IMR-90 (cell line): ENCODE results near the gene GCC1. TPM values are rescaled to one million over a fixed set of nuclear protein-coding genes. Genes with fewer than 3 reads are reported as not detected.

ENCODE experiments used
- ATAC-seq: fragments of 200-7000 bp; cut with Tn5 transposase; 2 replicates; pipeline ENCODE4 v1.9.1; 2020; ENCODE audit warnings: low read depth, mild to moderate bottlenecking, moderate library complexity
- BruUV-seq: library from RNA; stranded (reverse); fragments of 400-500 nt; replicated peaks from 2 replicates; lab custom pipeline; 2021; lab: Mats Ljungman, UMichigan
- CTCF ChIA-PET: fragments of 300-600 bp; formaldehyde crosslinking; extraction: SDS; loops from one replicate; lab custom pipeline; 2021; ENCODE audit warnings: antibody characterized with exemption; lab: Yijun Ruan, JAX
- POLR2A ChIA-PET: fragments of 300-600 bp; sonication (Branson Sonifier 250); formaldehyde crosslinking; loops from one replicate; lab custom pipeline; 2022; ENCODE audit warnings: antibody characterized with exemption; ENCODE audit not compliant: unreplicated experiment; lab: Charles Lee
- DNase-seq: peaks from one replicate; pipeline ENCODE4 v3.0.0; 2013
- H2AFZ ChIP-seq: replicated peaks from 2 replicates; pipeline ENCODE3; 2013; ENCODE audit warnings: low read length, mild to moderate bottlenecking; ENCODE audit not compliant: poor library complexity
- H2AK5ac ChIP-seq: 2 replicates; pipeline ENCODE4 v1.6.1; 2013; ENCODE audit warnings: low read depth, low read length, inconsistent platforms
- H2AK9ac ChIP-seq: replicated peaks from 2 replicates; pipeline ENCODE3; 2013; ENCODE audit warnings: mild to moderate bottlenecking, low read depth, low read length, moderate library complexity; ENCODE audit not compliant: poor library complexity
- H2BK120ac ChIP-seq: 2 replicates; pipeline ENCODE4 v1.6.1; 2013; ENCODE audit warnings: low read depth, low read length, inconsistent platforms
- H2BK15ac ChIP-seq: 3 replicates; pipeline ENCODE4 v1.6.1; 2013; ENCODE audit warnings: low read depth, low read length, inconsistent platforms
- H2BK20ac ChIP-seq: 2 replicates; pipeline ENCODE4 v1.6.1; 2013; ENCODE audit warnings: low read depth, mild to moderate bottlenecking, inconsistent platforms, low read length, moderate library complexity
- H2BK5ac ChIP-seq: 2 replicates; pipeline ENCODE4 v1.6.1; 2013; ENCODE audit warnings: mild to moderate bottlenecking, low read depth, low read length, inconsistent platforms; ENCODE audit not compliant: poor library complexity, severe bottlenecking
- H3K14ac ChIP-seq: replicated peaks from 2 replicates; pipeline ENCODE4 v1.6.1; 2013; ENCODE audit warnings: low read depth, low read length, inconsistent platforms
- H3K18ac ChIP-seq: 2 replicates; pipeline ENCODE4 v1.6.1; 2013; ENCODE audit warnings: low read depth, low read length, control low read depth
- H3K23ac ChIP-seq: 2 replicates; pipeline ENCODE4 v1.6.1; 2013; ENCODE audit warnings: low read depth, low read length, inconsistent platforms
- H3K27ac ChIP-seq: 2 replicates; pipeline ENCODE4 v1.5.1; 2013; ENCODE audit warnings: mild to moderate bottlenecking, control low read depth, low read length; ENCODE audit not compliant: insufficient read depth
- H3K27me3 ChIP-seq: 2 replicates; pipeline ENCODE4 v1.6.1; 2013; ENCODE audit warnings: low read length; ENCODE audit not compliant: control insufficient read depth, insufficient read depth
- H3K36me3 ChIP-seq: 2 replicates; pipeline ENCODE4 v1.6.1; 2013; ENCODE audit warnings: low read length, mixed read lengths; ENCODE audit not compliant: control insufficient read depth, insufficient read depth
- H3K4ac ChIP-seq: 2 replicates; pipeline ENCODE4 v1.6.1; 2013; ENCODE audit warnings: low read depth, low read length, inconsistent platforms
- H3K4me1 ChIP-seq: 2 replicates; pipeline ENCODE4 v1.6.1; 2013; ENCODE audit warnings: low read length, mixed read lengths; ENCODE audit not compliant: control insufficient read depth, insufficient read depth
- H3K4me2 ChIP-seq: 2 replicates; pipeline ENCODE4 v1.6.1; 2013; ENCODE audit warnings: low read depth, mild to moderate bottlenecking, control low read depth, low read length, moderate library complexity
- H3K4me3 ChIP-seq: 2 replicates; pipeline ENCODE4 v1.5.1; 2013; ENCODE audit warnings: low read depth, mild to moderate bottlenecking, control low read depth, low read length, moderate library complexity; ENCODE audit not compliant: insufficient read depth
- H3K56ac ChIP-seq: 2 replicates; pipeline ENCODE4 v1.6.1; 2013; ENCODE audit warnings: low read length, inconsistent platforms; ENCODE audit not compliant: insufficient read depth; ENCODE audit errors: extremely low read depth
- H3K79me1 ChIP-seq, 2 experiments: 2 replicates each; pipeline ENCODE4 v1.6.1; 2013; ENCODE audit warnings: low read length in 2 of 2, inconsistent platforms in 1 of 2, low read depth in 1 of 2
- H3K9ac ChIP-seq: 2 replicates; pipeline ENCODE4 v1.6.1; 2013; ENCODE audit warnings: low read depth, low read length, control low read depth
- H3K9me1 ChIP-seq: 2 replicates; pipeline ENCODE4 v1.6.1; 2013; ENCODE audit warnings: low read length, inconsistent platforms; ENCODE audit not compliant: insufficient read depth
- H3K9me3 ChIP-seq: 2 replicates; pipeline ENCODE4 v1.6.1; 2013; ENCODE audit warnings: low read length; ENCODE audit not compliant: control insufficient read depth, insufficient read depth
- H4K20me1 ChIP-seq: 2 replicates; pipeline ENCODE4 v1.6.1; 2013; ENCODE audit warnings: low read length, inconsistent platforms; ENCODE audit not compliant: insufficient read depth
- H4K5ac ChIP-seq: 2 replicates; pipeline ENCODE4 v1.6.1; 2013; ENCODE audit warnings: mild to moderate bottlenecking, low read depth, low read length, control low read depth
- H4K8ac ChIP-seq, 2 experiments: 2 replicates each; pipeline ENCODE4 v1.6.1; 2013; ENCODE audit warnings: low read depth in 2 of 2, low read length in 2 of 2, control low read depth in 1 of 2, inconsistent platforms in 1 of 2
- H4K91ac ChIP-seq: 2 replicates; pipeline ENCODE4 v1.6.1; 2013; ENCODE audit warnings: low read depth, low read length, inconsistent platforms; ENCODE audit not compliant: insufficient read depth
- FOS ChIP-seq: fragments of 150-350 bp; IDR thresholded peaks from 2 replicates; pipeline ENCODE4 v1.6.1; 2016; ENCODE audit warnings: low read depth, low read length
- MXI1 ChIP-seq: IDR thresholded peaks from 2 replicates; pipeline ENCODE4 v1.6.1; 2012; ENCODE audit warnings: low read depth, mild to moderate bottlenecking, low read length, moderate library complexity, borderline replicate concordance
- POLR2A ChIP-seq: IDR thresholded peaks from 2 replicates; pipeline ENCODE4 v1.6.1; 2012; ENCODE audit warnings: mild to moderate bottlenecking, low read depth, low read length
- RCOR1 ChIP-seq: IDR thresholded peaks from 2 replicates; pipeline ENCODE4 v1.6.1; 2012; ENCODE audit warnings: mild to moderate bottlenecking, low read length, improper control_type of control experiment; ENCODE audit not compliant: insufficient replicate concordance
- RFX5 ChIP-seq: IDR thresholded peaks from 2 replicates; pipeline ENCODE4 v1.8.0; 2012; ENCODE audit warnings: low read depth, mild to moderate bottlenecking, low read length, moderate library complexity
- WGBS, 2 experiments: methylation state at CpG; one replicate each; pipeline versions ENCODE4 v1.1.5 to v1.1.7; 2013; ENCODE audit warnings: missing lambda C conversion rate in 2 of 2; ENCODE audit not compliant: insufficient read length in 1 of 2; ENCODE audit errors: extremely low coverage in 2 of 2; 5-methylcytosine and 5-hydroxymethylcytosine counted together
- dilution Hi-C: fragments of 300-500 bp; cut with HindIII; formaldehyde crosslinking; loops from one replicate; pipeline ENCODE4 v1.14.3; 2018; ENCODE audit warnings: low sequenced_read_pairs; ENCODE audit not compliant: unreplicated experiment
- in situ Hi-C: fragments of 300-500 bp; cut with MboI; formaldehyde crosslinking; loops from 3 replicates; pipeline ENCODE4 v1.14.3; 2019; ENCODE audit warnings: low sequenced_read_pairs, inconsistent platforms, mixed read lengths
- intact Hi-C: fragments of 100-400 bp; cut with micrococcal nuclease; formaldehyde crosslinking; loops from 2 replicates; pipeline ENCODE4 v1.10.0; 2022
- polyA plus RNA-seq, 3 experiments: library from polyadenylated mRNA; depleted of rRNA; stranded (reverse); fragments of >200 nt; gene quantifications; 2 replicates each; pipeline ENCODE4 v1.2.3, GENCODE V29; 2012; ENCODE audit warnings: low replicate concordance in 1 of 3
- total RNA-seq: library from RNA; depleted of rRNA; stranded (reverse); fragments of >200 nt; gene quantifications from 2 replicates; pipeline ENCODE4 v1.2.3, GENCODE V29; 2012
- TF ChIP-seq, protein P1 (sequence below): conservative IDR thresholded peaks from 2 replicates; pipeline ENCODE4 v1.5.1; 2012; ENCODE audit warnings: mild to moderate bottlenecking, low read depth, low read length, improper control_type of control experiment

GCC1 gene
- total and polyA plus RNA-seq, 2 of the 4 experiments (the other 2 are of a cell fraction), result 6.1 to 22.9 TPM

DNA sequence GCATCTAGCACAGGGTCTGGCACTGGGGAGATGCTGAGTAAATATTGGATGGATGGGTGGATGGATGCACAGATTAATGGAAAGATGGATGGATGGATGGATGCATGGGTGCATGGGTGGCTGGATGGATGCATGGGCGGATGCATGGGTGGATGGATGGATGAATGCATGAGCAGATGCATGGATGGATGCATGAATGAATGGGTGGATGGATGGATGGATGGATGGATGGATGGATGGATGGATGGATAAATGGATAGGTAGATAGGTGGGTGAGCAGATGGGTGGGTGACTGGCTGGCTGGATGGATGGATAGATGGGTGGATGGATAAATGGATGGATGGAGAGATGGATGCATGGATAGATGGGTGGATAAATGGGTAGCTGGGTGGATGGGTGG is 26.9 kb upstream of the GCC1 start:
- in situ Hi-C loops, result no loop called here
- dilution Hi-C loops, result no loop called here
- H3K4me2 ChIP-seq, result no peak overlapping the region
- H2BK15ac ChIP-seq, result no peak overlapping the region
- H2BK120ac ChIP-seq, result no peak overlapping the region
- no peak overlapping the region for H2BK20ac ChIP-seq
- TF ChIP-seq RFX5 (no peak), POLR2A (no peak), MXI1 (no peak), RCOR1 (no peak), FOS (no peak)
- TF ChIP-seq, protein P1, sequence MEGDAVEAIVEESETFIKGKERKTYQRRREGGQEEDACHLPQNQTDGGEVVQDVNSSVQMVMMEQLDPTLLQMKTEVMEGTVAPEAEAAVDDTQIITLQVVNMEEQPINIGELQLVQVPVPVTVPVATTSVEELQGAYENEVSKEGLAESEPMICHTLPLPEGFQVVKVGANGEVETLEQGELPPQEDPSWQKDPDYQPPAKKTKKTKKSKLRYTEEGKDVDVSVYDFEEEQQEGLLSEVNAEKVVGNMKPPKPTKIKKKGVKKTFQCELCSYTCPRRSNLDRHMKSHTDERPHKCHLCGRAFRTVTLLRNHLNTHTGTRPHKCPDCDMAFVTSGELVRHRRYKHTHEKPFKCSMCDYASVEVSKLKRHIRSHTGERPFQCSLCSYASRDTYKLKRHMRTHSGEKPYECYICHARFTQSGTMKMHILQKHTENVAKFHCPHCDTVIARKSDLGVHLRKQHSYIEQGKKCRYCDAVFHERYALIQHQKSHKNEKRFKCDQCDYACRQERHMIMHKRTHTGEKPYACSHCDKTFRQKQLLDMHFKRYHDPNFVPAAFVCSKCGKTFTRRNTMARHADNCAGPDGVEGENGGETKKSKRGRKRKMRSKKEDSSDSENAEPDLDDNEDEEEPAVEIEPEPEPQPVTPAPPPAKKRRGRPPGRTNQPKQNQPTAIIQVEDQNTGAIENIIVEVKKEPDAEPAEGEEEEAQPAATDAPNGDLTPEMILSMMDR, result no peak
- no peak overlapping the region for H2AK9ac ChIP-seq
- no peaks in the 10 kb centered on the region for H3K36me3 ChIP-seq
- H3K27me3 ChIP-seq, result peaks cover 59% of the 10 kb centered on the region
- no peak overlapping the region for H4K8ac ChIP-seq
- no peaks in the 10 kb centered on the region for H3K4me1 ChIP-seq
- intact Hi-C loops, result no loop called here
- no peak overlapping the region for H3K9ac ChIP-seq
- POLR2A ChIA-PET, result no interaction called here
- H4K20me1 ChIP-seq, result no peaks in the 10 kb centered on the region
- H2AK5ac ChIP-seq, result no peak overlapping the region
- ATAC-seq (no peak), DNase-seq (no peak)
- 40% methylated on average over 1 of the region's 1 CpG; no CpG with 5 or more reads in 1 of the 2 experiments for WGBS, 2 experiments
- no peak overlapping the region for H3K4me3 ChIP-seq
- H3K27ac ChIP-seq, result no peak overlapping the region
- no TSS peak for BruUV-seq
- no peak overlapping the region for H2BK5ac ChIP-seq
- H3K23ac ChIP-seq, result no peak overlapping the region
- no peak overlapping the region for H3K14ac ChIP-seq
- no peaks in the 10 kb centered on the region for H3K79me1 ChIP-seq
- H4K91ac ChIP-seq, result no peak overlapping the region
- no peak overlapping the region for H2AFZ ChIP-seq
- no peak overlapping the region for H3K18ac ChIP-seq
- no peak overlapping the region for H3K56ac ChIP-seq
- H3K9me3 ChIP-seq, result peaks cover 5% of the 10 kb centered on the region
- no peak overlapping the region for H3K4ac ChIP-seq
- CTCF ChIA-PET, result no interaction called here
- H3K9me1 ChIP-seq, result no peaks in the 10 kb centered on the region
- no peak overlapping the region for H4K5ac ChIP-seq
